ENCODE results near the gene MKNK1. TPM values are rescaled to one million over a fixed set of nuclear protein-coding genes. Genes with fewer than 3 reads are reported as not detected.

The MKNK1 gene
- total RNA-seq, 1 donor from 2014 or later: 58.4 TPM

Other genes starting within 250 kb of the MKNK1 start
- gene FAAH, start 210.0 kb downstream of the MKNK1 start, total RNA-seq (ENCODE audit: unreplicated experiment): 1.7 TPM
- not detected for gene DMBX1, start 114.4 kb downstream of the MKNK1 start, total RNA-seq (ENCODE audit: unreplicated experiment)
- not detected for gene KNCN, start 52.6 kb downstream of the MKNK1 start, total RNA-seq (ENCODE audit: unreplicated experiment)
- gene MOB3C, start 12.5 kb upstream of the MKNK1 start, total RNA-seq (ENCODE audit: unreplicated experiment): 1.6 TPM
- 37.8 TPM for gene ATPAF1, start 64.1 kb upstream of the MKNK1 start, total RNA-seq (ENCODE audit: unreplicated experiment)
- not detected for gene TEX38, start 67.6 kb upstream of the MKNK1 start, total RNA-seq (ENCODE audit: unreplicated experiment)
- gene EFCAB14, start 114.8 kb upstream of the MKNK1 start, total RNA-seq (ENCODE audit: unreplicated experiment): 18.8 TPM
- not detected for gene CYP4B1, start 194.8 kb upstream of the MKNK1 start, total RNA-seq (ENCODE audit: unreplicated experiment)